Esophagus squamous epithelium (tissue), 5 donors: Measurements from ENCODE around the gene PEAK1. TPM values are rescaled to one million over a fixed set of nuclear protein-coding genes. Genes with fewer than 3 reads are reported as not detected.

ENCODE experiments used
- DNase-seq: peaks from one replicate; lab custom pipeline; 2025; lab: John Stamatoyannopoulos, UW
- H3K27ac ChIP-seq, 4 donors: fragments of 200-600 bp; sonication (generic); one replicate each; pipeline ENCODE4 v1.5.1; 2016 to 2019; ENCODE audit warnings: mild to moderate bottlenecking in 1 of 4
- H3K27me3 ChIP-seq, 4 donors: fragments of 200-600 bp; sonication (generic); 1 replicate in 3 of 4; 2 replicates in 1 of 4; pipeline versions ENCODE4 v1.5.1 to v1.6.0; 2017 to 2021; ENCODE audit warnings: antibody characterized with exemption in 1 of 4
- H3K36me3 ChIP-seq, 3 donors: fragments of 200-600 bp; sonication (generic); one replicate each; pipeline ENCODE4 v1.5.1; 2016 to 2019
- H3K4me1 ChIP-seq, 3 donors: fragments of 200-600 bp; sonication (generic); one replicate each; pipeline ENCODE4 v1.5.1; 2017 to 2019
- H3K4me3 ChIP-seq, 4 donors: fragments of 200-600 bp; sonication (generic); 1 replicate in 3 of 4; 2 replicates in 1 of 4; pipeline ENCODE4 v1.5.1; 2016 to 2019; ENCODE audit warnings: mild to moderate bottlenecking in 2 of 4, moderate library complexity in 1 of 4
- H3K9me3 ChIP-seq, 3 donors: fragments of 200-600 bp; sonication (generic); one replicate each; pipeline ENCODE4 v1.5.1; 2016 to 2019
- POLR2A ChIP-seq, 4 donors: fragments of 450-650 bp; IDR thresholded peaks; one replicate each; pipeline ENCODE4 v1.6.1; 2017; ENCODE audit warnings: antibody characterized with exemption in 4 of 4, mild to moderate bottlenecking in 4 of 4, moderate library complexity in 3 of 4
- WGBS, 2 donors: methylation state at CpG; one replicate each; pipeline ENCODE4 v1.1.5; 2018; 5-methylcytosine and 5-hydroxymethylcytosine counted together
- intact Hi-C: fragments of 100-400 bp; cut with DNase I; formaldehyde crosslinking; loops from one replicate; pipeline ENCODE4 v1.15.0; 2022
- total RNA-seq, 4 donors: library from RNA; depleted of rRNA; stranded (reverse); fragments of >200 nt; gene quantifications; one replicate each; pipeline ENCODE4 v1.1.0, GENCODE V29; 2016
- TF ChIP-seq, protein P1 (sequence below), 6 experiments: fragments of 450-650 bp in 4 of 6; fragments of 200-600 bp in 2 of 6; sonication (generic) in 2 of 6; IDR thresholded peaks; one replicate each; pipeline ENCODE4 v1.5.1; 2016 to 2019; ENCODE audit warnings: antibody characterized with exemption in 6 of 6, mild to moderate bottlenecking in 4 of 6, moderate library complexity in 4 of 6
- donor health status: DM: yes; HTN: yes; CAD: no.

PEAK1 gene
- total RNA-seq, 4 donors from 2014 or later = 8.6 to 47.3 (median 14.0) TPM

DNA sequence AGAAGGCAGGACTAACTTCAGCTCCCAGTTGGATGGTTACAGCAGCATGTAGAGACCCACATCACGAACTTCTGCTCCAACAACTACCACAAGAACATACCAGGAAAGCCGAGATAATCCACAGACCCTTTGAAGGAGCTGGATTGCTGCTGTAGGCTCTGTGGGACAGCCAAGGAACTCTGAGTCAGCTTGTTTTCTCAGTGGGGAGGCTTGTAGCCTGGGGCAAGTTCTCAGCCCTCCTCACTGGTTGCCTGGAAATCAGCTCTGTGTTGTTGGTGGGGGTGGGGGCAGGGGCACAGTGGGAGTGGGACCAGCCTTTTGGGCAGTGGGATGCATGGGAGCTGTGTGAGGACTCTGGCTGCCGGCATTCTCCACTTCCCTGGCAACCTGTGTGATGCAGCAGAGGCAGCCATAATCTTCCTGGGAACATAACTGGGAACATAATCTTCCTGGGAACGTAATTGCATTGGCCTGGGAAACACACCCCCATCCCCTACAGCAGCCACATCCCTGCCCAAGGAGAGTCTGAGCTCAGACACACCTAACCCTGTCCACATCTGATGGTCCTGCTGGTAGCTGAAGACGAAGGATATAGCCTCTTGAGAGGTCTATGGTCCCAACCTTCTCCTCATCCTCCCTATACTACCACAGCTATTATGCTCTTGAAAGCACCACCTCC is 153.1 kb downstream of the PEAK1 start:
- TF ChIP-seq, protein P1, sequence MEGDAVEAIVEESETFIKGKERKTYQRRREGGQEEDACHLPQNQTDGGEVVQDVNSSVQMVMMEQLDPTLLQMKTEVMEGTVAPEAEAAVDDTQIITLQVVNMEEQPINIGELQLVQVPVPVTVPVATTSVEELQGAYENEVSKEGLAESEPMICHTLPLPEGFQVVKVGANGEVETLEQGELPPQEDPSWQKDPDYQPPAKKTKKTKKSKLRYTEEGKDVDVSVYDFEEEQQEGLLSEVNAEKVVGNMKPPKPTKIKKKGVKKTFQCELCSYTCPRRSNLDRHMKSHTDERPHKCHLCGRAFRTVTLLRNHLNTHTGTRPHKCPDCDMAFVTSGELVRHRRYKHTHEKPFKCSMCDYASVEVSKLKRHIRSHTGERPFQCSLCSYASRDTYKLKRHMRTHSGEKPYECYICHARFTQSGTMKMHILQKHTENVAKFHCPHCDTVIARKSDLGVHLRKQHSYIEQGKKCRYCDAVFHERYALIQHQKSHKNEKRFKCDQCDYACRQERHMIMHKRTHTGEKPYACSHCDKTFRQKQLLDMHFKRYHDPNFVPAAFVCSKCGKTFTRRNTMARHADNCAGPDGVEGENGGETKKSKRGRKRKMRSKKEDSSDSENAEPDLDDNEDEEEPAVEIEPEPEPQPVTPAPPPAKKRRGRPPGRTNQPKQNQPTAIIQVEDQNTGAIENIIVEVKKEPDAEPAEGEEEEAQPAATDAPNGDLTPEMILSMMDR (IDR thresholded peaks at IDR 0.05) = no peak
- TF ChIP-seq POLR2A (IDR thresholded peaks at IDR 0.05) = no peak

DNA sequence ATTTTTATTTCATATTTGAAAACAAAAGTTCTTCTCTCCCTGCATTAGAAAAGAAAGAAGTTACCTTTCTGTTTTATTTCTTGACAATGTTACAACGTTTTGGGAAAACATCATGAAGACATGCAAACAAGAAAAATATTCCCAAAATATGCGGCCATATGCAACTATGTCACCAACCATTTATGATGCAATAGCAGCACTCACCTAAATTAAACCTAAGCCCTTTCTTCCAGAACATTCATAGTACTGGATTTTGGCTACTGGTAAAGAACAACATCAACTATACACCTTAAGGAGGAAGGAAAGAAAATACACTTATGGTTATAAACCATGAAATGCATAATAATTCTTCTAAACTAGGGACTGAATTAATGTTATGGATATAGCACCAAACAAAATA is 164.5 kb downstream of the PEAK1 start:
- intact Hi-C loops = no loop called here
- WGBS, 2 donors = 80 to 87% methylated on average over 2 of the region's 2 CpGs
- Histone ChIP-seq H3K4me1 (no peaks in the 10 kb centered on the region), H3K4me3 (no peak overlapping the region), H3K27ac (no peak overlapping the region), H3K9me3 (no peaks in the 10 kb centered on the region), H3K36me3 (peaks cover 0 to 9% (median 0%) of the 10 kb centered on the region in 3 donors), H3K27me3 (no peaks in the 10 kb centered on the region)
- TF ChIP-seq, protein P1 (IDR thresholded peaks at IDR 0.05) = no peak
- no peak for DNase-seq

More for the DNA sequence above, 153.1 kb downstream of the PEAK1 start:
- 58 to 65% methylated on average over 4 to 5 of the region's 5 CpGs for WGBS, 2 donors
- no peaks in the 10 kb centered on the region for H3K36me3 ChIP-seq
- H3K27ac ChIP-seq = no peak overlapping the region
- no peaks in the 10 kb centered on the region for H3K27me3 ChIP-seq
- intact Hi-C loops = no loop called here
- no peak overlapping the region for H3K4me3 ChIP-seq
- peaks cover 0 to 7% (median 2%) of the 10 kb centered on the region in 3 donors for H3K4me1 ChIP-seq
- no peak for DNase-seq
- peaks cover 0 to 4% (median 0%) of the 10 kb centered on the region in 3 donors for H3K9me3 ChIP-seq

DNA sequence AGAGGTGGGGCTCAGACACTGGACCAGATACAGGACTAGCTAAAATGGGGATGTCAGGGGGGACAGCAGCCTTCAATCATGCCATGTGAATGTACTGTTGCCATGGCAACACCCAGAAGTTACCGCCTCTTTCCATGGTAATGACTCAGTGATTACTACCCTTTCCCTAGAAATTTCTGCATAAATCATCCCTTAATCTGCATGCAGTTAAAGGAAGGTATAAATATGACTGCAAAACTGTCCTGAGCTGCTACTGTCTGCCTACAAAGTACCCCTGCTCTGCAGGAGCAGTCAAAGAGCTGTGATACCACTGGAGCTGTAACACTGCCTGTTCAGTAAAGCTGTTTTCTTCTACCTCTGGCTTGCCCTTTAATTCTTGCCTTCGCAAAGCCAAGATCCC is 168.2 kb downstream of the PEAK1 start:
- WGBS, 2 donors = 90 to 95% methylated on average over 2 of the region's 2 CpGs
- TF ChIP-seq, protein P1 (IDR thresholded peaks at IDR 0.05) = no peak
- no peak for TF ChIP-seq POLR2A (IDR thresholded peaks at IDR 0.05)

GRCh38 chr15:77247116-77247515 is 172.8 kb downstream of the PEAK1 start:
- H3K4me3 ChIP-seq = no peak overlapping the region
- TF ChIP-seq, protein P1 (IDR thresholded peaks at IDR 0.05) = no peak
- TF ChIP-seq POLR2A (IDR thresholded peaks at IDR 0.05) = no peak
- no peak for DNase-seq
- H3K4me1 ChIP-seq = no peaks in the 10 kb centered on the region
- no peak overlapping the region for H3K27ac ChIP-seq
- intact Hi-C loops = no loop called here
- no peaks in the 10 kb centered on the region for H3K9me3 ChIP-seq
- no peaks in the 10 kb centered on the region for H3K27me3 ChIP-seq
- H3K36me3 ChIP-seq = peaks cover 0 to 19% (median 0%) of the 10 kb centered on the region in 3 donors

More for the DNA sequence above, 168.2 kb downstream of the PEAK1 start:
- H3K4me1 ChIP-seq = no peaks in the 10 kb centered on the region
- no peak overlapping the region for H3K4me3 ChIP-seq
- no peaks in the 10 kb centered on the region for H3K9me3 ChIP-seq
- peaks cover 0 to 19% (median 0%) of the 10 kb centered on the region in 3 donors for H3K36me3 ChIP-seq
- H3K27me3 ChIP-seq = no peaks in the 10 kb centered on the region
- no peak for DNase-seq
- no peak overlapping the region for H3K27ac ChIP-seq
- intact Hi-C loops = no loop called here

DNA sequence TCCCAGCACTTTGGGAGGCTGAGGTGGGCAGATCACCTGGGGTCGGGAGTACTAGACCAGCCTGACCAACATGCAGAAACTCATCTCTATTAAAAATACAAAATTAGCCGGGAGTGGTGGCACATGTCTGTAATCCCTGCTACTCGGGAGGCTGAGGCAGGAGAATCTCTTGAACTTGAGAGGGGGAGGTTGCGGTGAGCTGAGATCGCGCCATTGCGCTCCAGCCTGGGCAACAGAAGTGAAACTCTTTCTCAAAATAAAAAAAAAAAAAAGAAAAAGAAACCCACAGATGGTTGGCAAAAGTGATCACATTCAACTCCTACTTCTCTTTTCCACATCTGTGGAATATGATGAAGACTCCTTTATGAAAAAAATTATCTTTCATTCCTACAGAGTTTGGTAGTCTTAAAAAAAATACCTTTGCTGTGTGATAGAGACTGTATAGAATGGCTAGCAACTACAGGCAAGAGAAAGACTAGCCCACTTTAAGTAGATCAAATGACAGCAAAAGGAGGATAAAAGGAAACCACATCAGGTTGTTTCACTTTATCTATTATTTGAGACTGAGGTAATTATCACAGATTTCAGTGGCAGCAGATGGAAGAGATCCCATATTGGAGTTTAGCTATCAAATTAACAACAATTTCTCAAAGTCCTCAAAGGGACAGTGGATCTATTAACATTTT is 176.0 kb downstream of the PEAK1 start:
- 89 to 100% methylated on average over 7 of the region's 7 CpGs for WGBS, 2 donors
- Histone ChIP-seq H3K36me3 (no peaks in the 10 kb centered on the region), H3K4me3 (no peak overlapping the region), H3K27me3 (no peaks in the 10 kb centered on the region), H3K4me1 (no peaks in the 10 kb centered on the region), H3K9me3 (no peaks in the 10 kb centered on the region), H3K27ac (no peak overlapping the region)
- DNase-seq = no peak
- intact Hi-C loops = no loop called here
- TF ChIP-seq POLR2A (IDR thresholded peaks at IDR 0.05) = no peak
- TF ChIP-seq, protein P1 (IDR thresholded peaks at IDR 0.05) = no peak
